ENCODE measurements around the gene SPSB1. TPM values are rescaled to one million over a fixed set of nuclear protein-coding genes. Genes with fewer than 3 reads are reported as not detected.

SPSB1 gene
- polyA plus RNA-seq, 1 donor from 2014 or later: 1.4 TPM

DNA sequence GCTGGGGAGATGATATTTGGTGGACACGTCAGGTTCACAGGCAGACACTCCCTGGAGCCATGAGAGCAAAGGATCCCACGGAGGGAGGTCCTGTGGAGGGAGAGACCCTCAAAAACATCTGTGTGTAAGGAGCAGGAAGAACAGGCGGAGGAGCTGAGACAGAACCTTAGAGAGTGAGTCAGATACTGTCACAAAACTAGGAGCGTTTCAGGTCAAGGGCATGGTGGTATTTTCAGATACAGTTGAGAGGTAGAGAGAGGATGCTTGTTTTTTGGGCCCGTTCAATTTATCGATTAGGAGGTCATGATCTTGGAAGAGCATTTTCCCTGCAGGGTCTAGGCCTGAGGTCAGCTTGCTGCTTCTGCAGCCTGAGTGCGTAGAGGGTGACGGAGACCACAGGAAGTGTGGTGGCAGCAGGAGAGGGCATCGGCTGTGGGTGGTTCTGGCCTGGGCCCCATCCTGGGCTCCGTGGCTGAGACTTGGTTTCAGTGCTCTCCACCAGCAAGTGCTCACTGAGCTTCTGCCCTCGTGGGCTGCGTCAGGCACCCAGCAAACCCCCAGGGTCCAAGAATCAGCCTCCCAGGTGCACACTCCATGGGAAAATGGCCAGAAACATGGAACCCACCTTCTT, 39.9 kb downstream of the SPSB1 start:
- H3K4me3 ChIP-seq (ENCODE audit: low read length): no peak overlapping the region
- no peaks in the 10 kb centered on the region for H3F3A ChIP-seq (ENCODE audit: insufficient read depth, low read length, poor library complexity, severe bottlenecking)
- no peak overlapping the region for H2AFZ ChIP-seq (ENCODE audit: low read depth, low read length)
- H3K9ac ChIP-seq (ENCODE audit: low read length): no peak overlapping the region
- no peaks in the 10 kb centered on the region for H4K20me1 ChIP-seq (ENCODE audit: insufficient read depth)
- H3K79me2 ChIP-seq (replicated peaks; ENCODE audit: insufficient read depth, low read length): no peaks in the 10 kb centered on the region
- H3K4me2 ChIP-seq (ENCODE audit: low read length): no peak overlapping the region
- no peak for TF ChIP-seq EZH2 (IDR thresholded peaks at IDR 0.05; ENCODE audit: borderline replicate concordance, insufficient read depth, low read length, poor library complexity, severe bottlenecking)
- TF ChIP-seq, protein P1, sequence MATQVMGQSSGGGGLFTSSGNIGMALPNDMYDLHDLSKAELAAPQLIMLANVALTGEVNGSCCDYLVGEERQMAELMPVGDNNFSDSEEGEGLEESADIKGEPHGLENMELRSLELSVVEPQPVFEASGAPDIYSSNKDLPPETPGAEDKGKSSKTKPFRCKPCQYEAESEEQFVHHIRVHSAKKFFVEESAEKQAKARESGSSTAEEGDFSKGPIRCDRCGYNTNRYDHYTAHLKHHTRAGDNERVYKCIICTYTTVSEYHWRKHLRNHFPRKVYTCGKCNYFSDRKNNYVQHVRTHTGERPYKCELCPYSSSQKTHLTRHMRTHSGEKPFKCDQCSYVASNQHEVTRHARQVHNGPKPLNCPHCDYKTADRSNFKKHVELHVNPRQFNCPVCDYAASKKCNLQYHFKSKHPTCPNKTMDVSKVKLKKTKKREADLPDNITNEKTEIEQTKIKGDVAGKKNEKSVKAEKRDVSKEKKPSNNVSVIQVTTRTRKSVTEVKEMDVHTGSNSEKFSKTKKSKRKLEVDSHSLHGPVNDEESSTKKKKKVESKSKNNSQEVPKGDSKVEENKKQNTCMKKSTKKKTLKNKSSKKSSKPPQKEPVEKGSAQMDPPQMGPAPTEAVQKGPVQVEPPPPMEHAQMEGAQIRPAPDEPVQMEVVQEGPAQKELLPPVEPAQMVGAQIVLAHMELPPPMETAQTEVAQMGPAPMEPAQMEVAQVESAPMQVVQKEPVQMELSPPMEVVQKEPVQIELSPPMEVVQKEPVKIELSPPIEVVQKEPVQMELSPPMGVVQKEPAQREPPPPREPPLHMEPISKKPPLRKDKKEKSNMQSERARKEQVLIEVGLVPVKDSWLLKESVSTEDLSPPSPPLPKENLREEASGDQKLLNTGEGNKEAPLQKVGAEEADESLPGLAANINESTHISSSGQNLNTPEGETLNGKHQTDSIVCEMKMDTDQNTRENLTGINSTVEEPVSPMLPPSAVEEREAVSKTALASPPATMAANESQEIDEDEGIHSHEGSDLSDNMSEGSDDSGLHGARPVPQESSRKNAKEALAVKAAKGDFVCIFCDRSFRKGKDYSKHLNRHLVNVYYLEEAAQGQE (IDR thresholded peaks at IDR 0.05; ENCODE audit: borderline replicate concordance): no peak
- no peak for TF ChIP-seq POLR2AphosphoS5 (IDR thresholded peaks at IDR 0.05)
- no peak for TF ChIP-seq RAD21 (conservative IDR thresholded peaks at IDR 0.05)
- no peak for TF ChIP-seq MXI1 (conservative IDR thresholded peaks at IDR 0.05; ENCODE audit: poor library complexity, severe bottlenecking)
- TF ChIP-seq, protein P2, sequence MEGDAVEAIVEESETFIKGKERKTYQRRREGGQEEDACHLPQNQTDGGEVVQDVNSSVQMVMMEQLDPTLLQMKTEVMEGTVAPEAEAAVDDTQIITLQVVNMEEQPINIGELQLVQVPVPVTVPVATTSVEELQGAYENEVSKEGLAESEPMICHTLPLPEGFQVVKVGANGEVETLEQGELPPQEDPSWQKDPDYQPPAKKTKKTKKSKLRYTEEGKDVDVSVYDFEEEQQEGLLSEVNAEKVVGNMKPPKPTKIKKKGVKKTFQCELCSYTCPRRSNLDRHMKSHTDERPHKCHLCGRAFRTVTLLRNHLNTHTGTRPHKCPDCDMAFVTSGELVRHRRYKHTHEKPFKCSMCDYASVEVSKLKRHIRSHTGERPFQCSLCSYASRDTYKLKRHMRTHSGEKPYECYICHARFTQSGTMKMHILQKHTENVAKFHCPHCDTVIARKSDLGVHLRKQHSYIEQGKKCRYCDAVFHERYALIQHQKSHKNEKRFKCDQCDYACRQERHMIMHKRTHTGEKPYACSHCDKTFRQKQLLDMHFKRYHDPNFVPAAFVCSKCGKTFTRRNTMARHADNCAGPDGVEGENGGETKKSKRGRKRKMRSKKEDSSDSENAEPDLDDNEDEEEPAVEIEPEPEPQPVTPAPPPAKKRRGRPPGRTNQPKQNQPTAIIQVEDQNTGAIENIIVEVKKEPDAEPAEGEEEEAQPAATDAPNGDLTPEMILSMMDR (IDR thresholded peaks at IDR 0.05; ENCODE audit: poor library complexity, severe bottlenecking): no peak
- TF ChIP-seq SMC3 (conservative IDR thresholded peaks at IDR 0.05; ENCODE audit: poor library complexity): no peak
- no peak for TF ChIP-seq EP300 (conservative IDR thresholded peaks at IDR 0.05; ENCODE audit: poor library complexity, severe bottlenecking)
- no peak for TF ChIP-seq TAF1 (IDR thresholded peaks at IDR 0.05; ENCODE audit: low read depth)
- no peaks in the 10 kb centered on the region for H3K9me2 ChIP-seq (ENCODE audit: insufficient read depth, low read length)
- H3K9me3 ChIP-seq (ENCODE audit: low read length): no peaks in the 10 kb centered on the region
- no peak overlapping the region for H3K27ac ChIP-seq (ENCODE audit: low read length)
- no peaks in the 10 kb centered on the region for H3K27me3 ChIP-seq (ENCODE audit: insufficient read depth, low read depth, low read length)
- no peaks in the 10 kb centered on the region for H3K36me3 ChIP-seq (ENCODE audit: insufficient read depth, low read length)

DNA sequence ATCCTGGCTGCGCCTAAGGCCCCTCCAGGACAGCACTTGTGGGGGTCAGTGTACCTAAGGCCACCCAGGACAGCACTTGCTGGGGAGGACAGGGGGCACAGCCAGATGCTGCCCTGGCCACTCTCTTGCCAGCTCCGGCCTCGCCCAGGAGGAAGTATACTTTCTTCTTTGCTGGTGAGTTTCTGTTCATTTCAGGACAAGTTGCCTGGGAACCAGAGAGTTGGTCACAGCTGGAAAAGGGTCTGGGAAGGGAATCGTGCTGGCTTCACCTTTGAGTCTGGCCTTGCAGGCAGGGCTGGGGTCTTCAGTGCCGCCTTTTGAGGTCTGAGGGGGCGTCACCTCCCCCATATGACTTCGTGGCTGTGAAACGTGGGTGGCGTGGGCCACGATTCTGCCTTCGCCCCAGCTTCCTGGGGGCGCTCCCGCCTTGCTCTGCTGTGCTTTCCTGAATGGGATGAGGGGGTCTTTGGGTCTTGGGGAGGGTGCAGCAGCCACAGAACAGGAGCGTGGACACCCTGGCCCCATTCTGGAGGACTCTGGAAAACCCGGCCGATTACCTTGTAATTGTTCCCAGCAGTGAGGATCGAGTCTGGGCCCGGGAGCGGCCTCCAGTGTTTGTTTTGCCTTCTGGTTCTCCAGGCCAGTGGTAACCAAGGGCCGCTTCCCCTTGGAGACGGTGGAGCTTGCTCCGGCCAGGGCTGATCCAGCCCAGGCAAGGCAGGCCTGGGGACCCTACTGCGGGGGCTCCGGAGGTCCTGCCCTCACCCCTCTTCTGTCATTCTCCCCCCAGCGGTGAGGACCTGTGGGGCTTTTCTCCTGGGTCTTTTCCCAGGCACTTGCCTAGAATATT, 45.9 kb downstream of the SPSB1 start:
- Histone ChIP-seq H3K9me2 (ENCODE audit: insufficient read depth, low read length) (no peaks in the 10 kb centered on the region), H3K9me3 (ENCODE audit: low read length) (peaks cover 3% of the 10 kb centered on the region), H3K36me3 (ENCODE audit: insufficient read depth, low read length) (no peaks in the 10 kb centered on the region), H3F3A (ENCODE audit: insufficient read depth, low read length, poor library complexity, severe bottlenecking) (no peaks in the 10 kb centered on the region), H3K4me3 (ENCODE audit: low read length) (no peak overlapping the region), H2AFZ (ENCODE audit: low read depth, low read length) (no peak overlapping the region), H3K27ac (ENCODE audit: low read length) (no peak overlapping the region), H3K9ac (ENCODE audit: low read length) (no peak overlapping the region), H3K79me2 (replicated peaks; ENCODE audit: insufficient read depth, low read length) (no peaks in the 10 kb centered on the region), H4K20me1 (ENCODE audit: insufficient read depth) (no peaks in the 10 kb centered on the region), H3K27me3 (ENCODE audit: insufficient read depth, low read depth, low read length) (no peaks in the 10 kb centered on the region), H3K4me2 (ENCODE audit: low read length) (no peak overlapping the region)
- TF ChIP-seq TAF1 (IDR thresholded peaks at IDR 0.05; ENCODE audit: low read depth): no peak
- TF ChIP-seq MXI1 (conservative IDR thresholded peaks at IDR 0.05; ENCODE audit: poor library complexity, severe bottlenecking): no peak
- no peak for TF ChIP-seq POLR2AphosphoS5 (IDR thresholded peaks at IDR 0.05)
- no peak for TF ChIP-seq SMC3 (conservative IDR thresholded peaks at IDR 0.05; ENCODE audit: poor library complexity)
- TF ChIP-seq, protein P2 (IDR thresholded peaks at IDR 0.05; ENCODE audit: poor library complexity, severe bottlenecking): no peak
- TF ChIP-seq, protein P1 (IDR thresholded peaks at IDR 0.05; ENCODE audit: borderline replicate concordance): no peak
- no peak for TF ChIP-seq RAD21 (conservative IDR thresholded peaks at IDR 0.05)
- TF ChIP-seq EP300 (conservative IDR thresholded peaks at IDR 0.05; ENCODE audit: poor library complexity, severe bottlenecking): no peak

Measured in neural cell (in vitro differentiated cells).